HG03175 (cell line): Measurements from ENCODE around the gene RTN4RL1.

Source experiments
- ATAC-seq: cut with Tn5 transposase; IDR thresholded peaks from one replicate; pipeline ENCODE4 v1.9.1; 2021; ENCODE audit warnings: mild to moderate bottlenecking, moderate library complexity; ENCODE audit not compliant: unreplicated experiment

Gene RTN4RL1

DNA sequence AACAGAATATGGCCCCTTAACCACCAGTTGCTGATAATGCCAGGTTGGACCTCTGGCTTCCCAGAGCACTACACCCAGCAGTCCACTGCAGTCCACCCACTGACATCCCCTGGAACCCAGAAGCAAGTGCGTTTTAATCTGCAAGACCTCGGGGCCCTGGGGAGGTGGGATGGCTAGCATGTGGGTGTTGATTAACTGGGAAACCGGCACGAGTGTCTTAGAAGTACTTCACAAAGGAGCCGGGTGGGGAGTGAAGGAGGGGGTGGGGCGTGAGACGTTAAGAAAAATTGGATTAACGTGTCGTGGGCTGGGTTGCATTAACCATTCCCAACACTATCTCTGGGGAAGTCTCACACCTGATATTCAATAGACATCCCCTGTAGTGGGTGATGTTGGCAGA lies 23.7 kb upstream of the RTN4RL1 start:
- no peak for ATAC-seq

DNA sequence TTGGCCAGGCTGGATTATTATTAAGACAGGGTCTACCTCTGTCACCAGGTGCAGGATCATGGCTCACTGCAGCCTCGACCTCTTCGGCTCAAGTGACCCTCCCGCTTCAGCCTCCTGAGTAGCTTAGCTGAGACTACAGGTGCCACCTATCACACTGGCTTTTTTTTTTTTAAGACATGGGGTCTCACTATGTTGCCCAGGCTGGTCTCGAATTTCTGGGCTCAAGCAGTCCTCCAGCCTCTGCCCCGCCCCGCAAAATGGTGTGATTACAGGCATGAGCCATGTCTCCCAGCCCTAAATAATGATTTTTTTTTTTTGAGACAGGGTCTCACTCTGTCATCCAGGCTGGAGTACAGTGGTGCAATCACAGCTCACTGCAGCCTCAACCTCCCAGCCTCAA lies 22.5 kb upstream of the RTN4RL1 start:
- no peak for ATAC-seq

DNA sequence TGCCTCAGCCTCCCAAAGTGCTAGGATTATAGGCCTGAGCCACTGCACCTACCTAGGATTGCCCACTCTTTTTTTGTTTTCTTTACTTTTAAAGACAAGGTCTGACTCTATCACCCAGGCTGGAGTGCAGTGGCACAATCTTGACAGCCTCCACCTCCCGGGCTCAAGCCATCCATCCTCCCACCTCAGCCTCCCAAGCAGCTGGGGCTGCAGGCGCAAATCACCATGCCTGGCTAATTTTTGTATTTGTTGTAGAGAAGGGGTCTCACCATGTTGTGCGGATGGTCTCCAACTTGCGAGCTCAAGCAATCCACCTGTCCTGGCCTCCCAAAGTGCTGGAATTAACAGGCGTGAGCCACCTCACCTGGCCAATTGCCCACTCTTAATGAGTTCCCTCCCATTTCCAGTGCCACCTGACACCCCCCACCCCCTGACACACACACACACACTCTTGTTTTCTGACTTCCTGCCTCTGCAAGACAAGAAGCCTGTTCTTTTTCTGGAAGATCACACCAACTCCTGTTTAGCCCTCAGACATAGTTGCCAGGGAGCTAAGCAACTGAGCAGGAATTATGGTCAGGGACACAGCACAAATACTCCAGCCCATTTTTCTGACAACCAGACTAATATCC lies 19.2 kb upstream of the RTN4RL1 start:
- ATAC-seq: no peak

DNA sequence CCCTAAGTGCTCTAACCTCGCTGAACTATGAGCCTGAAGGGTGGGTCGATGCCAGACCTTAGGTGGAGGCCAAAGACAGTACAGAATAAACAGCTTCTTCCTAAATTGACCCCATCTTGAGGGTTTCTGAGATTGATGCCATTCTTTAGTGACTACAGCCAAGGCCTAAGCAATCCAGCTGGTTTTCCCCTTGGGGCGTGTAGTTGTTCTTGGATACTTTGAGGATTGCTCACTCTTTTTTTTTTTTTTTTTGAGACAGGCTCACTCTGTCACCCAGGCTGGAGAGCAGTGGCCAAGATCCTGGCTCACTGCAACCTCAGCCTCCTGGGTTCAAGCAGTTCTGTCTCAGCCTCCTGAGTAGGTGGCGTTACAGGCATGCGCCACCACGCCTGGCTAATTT lies 18.7 kb upstream of the RTN4RL1 start:
- no peak for ATAC-seq

DNA sequence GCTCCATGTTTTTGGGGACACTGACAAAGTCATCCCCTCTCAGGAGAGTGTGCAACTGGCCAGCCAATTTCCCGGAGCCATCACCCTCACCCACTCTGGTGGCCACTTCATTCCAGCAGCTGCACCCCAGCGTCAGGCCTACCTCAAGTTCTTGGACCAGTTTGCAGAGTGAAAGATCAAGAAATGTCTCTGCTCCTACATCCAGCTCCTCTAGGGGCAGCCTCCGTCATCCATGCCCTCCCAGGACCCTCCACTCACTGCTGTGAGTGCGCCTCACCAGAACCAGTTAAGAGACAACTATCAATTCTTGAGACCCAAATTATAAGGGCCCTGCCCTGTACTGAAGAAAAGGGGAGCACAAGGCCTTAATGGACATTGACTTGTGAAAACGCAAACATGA lies 17.8 kb upstream of the RTN4RL1 start:
- ATAC-seq: no peak

DNA sequence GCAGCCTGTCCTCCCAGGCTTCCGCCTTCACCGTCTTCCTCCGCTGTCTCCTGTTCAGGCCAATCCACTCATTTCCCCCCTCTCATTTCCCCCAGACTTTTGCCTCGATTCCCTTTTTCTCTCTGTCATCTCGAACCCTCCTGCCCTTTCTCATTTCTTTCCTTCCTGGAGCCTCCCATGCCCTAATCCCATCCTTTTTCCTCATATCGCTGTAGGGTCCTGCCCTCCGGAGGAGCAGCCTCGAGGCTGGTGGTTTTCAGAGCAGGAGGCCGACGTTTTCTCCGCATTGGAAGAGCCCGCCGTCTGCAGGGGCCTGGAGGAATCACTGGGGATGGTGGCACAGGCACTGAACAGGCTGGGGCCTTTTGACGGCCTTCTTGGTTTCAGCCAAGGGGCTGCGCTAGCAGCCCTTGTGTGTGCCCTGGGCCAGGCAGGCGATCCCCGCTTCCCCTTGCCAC lies 17.3 kb upstream of the RTN4RL1 start:
- ATAC-seq: no peak

DNA sequence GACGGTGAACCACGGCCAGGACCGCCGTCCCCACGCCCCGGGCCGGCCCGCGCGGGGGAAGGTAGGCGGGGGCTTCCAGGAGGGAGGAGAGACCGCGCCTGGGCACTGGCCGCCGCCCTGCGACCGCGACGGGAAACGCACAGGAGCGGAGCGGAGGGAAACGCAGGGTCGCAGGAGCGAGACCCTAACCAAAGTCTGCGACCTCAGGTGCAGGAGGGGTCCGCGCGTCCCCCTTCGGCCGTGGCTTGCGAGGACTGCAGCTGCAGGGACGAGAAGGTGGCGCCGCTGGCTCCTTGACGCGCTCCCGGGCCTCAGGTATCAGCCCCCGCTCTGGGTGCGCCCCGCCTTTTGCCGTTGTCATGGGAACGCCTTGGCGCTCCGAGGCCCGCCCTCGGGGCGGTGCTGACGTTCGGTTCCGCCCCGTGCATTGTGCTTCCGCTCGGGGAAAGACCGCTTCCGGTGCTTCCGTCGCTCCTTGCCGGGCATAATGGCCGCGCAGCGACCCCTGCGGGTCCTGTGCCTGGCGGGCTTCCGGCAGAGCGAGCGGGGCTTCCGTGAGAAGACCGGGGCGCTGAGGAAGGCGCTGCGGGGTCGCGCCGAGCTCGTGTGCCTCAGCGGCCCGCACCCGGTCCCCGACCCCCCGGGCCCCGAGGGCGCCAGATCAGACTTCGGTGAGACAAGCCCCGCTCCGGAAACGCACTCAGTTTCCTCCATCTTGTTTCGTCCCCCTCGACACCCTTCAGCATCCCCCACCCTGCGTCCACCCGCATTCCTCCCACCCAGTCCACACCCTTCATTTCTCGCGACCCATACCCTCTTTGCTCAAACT lies 16.6 kb upstream of the RTN4RL1 start, which contains the start of gene OVCA2:
Gene OVCA2, plus strand, starts transcription at position 462 of the 829 bp plus-strand sequence. Its CDS starts 26 bp downstream, at position 488.
- peak; percentile 90 for ATAC-seq

DNA sequence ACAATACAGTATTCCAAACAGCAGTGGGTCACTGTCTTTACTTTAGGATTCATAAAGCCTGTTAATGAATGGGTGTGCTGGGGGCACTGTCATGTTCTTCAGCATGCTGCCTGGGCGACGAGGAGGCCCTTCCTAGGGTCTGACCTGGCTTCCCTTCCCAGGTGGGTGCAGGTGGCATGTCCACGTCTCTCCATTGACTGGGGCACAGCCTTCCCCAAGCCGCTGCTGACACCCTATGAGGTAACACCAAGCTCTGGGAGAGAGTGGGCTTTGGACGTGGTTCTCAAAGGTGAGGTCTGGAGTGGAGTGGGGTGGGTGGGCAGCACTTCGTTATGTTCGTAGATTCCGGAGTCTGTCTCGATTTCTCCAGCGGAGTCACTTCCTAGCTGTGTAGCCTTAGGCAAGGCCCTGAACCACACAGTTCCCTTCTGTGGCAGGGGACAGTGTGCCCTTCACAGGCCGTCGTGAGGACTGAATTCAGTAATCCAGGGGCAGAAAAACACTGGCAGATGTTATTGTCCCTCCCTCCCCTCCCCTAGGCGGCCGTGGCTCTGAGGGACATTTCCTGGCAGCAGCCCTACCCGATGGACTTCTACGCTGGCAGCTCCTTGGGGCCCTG lies 15.9 kb upstream of the RTN4RL1 start:
- no peak for ATAC-seq

DNA sequence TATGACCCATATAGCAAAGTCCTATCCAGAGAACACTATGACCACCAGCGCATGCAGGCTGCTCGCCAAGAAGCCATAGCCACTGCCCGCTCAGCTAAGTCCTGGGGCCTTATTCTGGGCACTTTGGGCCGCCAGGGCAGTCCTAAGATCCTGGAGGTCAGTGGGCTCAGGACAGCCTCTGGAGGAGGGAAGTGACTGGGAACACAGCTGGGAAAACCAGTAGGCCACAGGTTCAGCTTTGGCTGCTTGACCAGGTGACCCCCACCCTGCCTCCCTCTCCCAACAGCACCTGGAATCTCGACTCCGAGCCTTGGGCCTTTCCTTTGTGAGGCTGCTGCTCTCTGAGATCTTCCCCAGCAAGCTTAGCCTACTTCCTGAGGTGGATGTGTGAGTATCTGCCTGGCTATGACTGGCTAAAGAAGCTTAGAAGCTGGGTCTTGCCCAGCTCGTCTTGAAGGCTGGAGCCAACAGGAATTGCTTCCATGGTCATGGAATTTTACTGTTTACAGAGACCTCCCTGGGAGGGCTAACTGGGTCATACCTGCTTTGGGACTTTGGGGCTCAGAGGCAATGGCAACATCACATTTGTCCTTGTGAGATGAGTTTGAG lies 15.2 kb upstream of the RTN4RL1 start:
- ATAC-seq: no peak

DNA sequence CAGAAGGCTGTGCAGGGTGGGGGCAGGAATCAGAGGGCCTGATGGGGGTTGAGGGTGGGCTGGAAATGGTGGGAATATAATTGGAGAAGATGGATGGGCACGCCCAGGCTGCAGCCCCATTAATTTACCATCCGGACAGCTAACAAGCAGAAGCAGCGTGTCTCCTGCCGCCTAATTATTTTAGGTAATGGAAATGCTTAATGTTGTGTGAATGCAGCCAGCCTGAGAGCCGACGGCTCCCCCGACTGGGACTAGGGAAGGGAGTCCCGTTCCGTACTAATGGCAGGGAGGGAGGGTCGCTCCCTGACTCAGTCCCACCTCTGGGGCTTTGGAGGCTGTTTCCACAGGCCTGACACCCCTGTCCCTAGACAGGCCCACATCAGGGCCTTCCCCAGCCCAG lies 12.0 kb upstream of the RTN4RL1 start:
- no peak for ATAC-seq

DNA sequence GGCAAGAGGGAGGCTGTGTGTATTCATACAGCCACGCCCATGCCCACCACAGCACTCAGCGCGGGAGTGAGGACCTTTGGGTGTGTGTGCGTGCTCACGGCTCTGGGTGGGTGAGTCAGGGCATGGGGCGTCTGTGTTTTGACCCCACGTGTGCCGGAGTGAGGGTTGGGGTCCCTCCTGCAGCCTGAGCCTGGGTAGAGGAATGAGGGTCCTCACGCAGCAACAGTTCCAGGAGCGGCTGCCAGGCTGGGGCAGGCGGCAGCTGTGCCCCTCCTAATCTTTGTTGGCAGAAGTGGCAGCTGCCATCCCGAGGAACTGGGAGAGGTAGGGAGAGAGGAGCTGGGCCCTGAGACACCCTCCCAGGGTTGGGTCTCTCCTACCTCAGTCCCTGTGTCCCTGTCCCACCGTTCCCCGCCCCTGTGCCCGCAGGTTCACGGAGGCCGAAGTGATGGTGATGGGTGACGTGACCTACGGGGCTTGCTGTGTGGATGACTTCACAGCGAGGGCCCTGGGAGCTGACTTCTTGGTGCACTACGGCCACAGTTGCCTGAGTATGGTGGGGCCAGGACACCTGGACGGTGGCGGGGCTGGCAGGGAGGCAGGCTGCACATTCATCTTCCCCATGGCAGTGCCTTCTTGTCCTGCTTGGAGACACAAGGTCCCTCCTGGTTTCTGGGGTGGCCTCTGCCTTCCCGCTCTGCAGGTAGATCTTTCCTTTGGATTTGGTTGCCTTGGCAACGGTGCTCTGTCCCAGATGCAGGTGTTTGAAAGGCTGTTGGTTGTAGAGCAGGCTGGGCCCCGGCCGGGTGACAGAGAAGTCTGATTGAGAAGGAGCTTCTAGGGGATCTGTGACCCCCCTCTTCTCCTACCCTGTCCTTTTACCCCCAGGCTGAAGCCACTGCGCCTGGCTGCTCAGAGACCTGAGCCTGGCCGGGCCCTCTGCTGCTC lies 10.7 kb upstream of the RTN4RL1 start:
- no peak for ATAC-seq

DNA sequence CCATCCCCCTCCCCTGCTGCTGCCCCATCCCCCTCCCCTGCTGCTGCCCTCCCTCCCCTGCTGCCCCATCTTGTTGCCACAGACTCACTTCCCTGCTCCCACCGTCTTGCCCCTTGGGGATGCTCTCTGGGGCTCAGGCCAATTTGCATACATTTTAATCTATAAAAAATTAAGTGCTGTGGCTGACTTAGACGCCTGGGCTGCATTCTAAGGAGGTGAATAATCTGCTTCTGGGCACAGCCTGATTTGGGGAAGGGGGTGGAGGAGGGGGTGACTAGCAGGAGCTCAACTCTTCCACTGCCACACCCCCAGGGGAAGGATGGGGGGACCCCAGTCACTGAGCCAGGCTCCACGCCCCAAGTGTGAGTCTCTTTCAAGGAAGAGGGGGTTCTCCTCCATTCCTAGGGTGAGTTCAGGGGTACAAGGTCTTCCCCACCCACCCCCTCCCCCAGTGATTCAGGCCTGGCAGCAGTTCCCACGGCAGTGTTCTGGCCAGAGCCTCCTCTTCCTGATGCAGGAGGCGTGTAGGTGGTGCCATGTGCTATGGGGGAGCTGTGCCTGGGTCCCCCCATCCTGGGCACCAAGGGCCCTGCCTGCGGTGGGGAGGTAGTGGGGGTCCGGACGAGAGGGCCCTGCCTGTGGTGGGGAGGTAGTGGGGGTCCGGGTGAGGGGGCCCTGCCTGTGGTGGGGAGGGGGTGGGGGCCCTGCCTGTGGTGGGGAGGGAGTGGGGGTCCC lies 9.8 kb upstream of the RTN4RL1 start:
- no peak for ATAC-seq

DNA sequence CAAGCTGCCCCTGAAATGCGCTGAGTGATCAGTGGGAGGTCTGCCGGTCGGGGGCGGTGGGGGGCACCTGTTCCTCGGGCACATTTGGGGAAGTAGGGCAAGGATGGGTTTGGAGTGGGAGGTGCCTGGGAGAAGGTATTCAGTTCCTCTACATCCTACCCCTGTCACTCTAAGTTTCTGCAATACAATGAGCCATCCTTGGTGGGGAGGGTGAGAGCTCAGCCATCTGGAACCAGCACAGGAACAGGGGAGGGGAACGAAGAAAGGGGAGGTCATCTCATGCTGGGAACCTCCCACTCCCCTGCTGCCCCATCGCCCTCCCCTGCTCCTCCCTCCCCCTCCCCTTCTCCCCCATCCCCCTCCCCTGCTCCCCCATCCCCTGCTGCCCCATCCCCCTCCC lies 9.0 kb upstream of the RTN4RL1 start:
- no peak for ATAC-seq

DNA sequence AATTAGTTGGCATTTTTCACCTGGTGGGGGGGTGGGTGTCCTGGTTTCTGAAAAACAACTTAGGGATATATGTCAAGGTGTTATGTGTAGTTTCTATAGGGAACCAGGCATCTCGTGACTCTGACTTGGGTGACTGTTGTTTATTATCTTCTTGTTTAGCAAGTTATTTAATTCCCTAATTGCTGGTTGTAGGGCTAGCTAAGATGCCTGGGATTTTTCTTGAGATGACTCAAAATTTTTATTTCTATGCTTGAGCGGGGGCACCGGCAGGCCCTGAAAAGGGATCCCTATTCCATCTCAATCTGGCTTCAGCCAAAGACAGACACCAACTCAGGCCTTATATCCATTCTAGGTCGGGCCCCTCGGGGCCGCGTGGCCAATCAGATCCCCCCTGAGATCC lies 8.0 kb upstream of the RTN4RL1 start:
- ATAC-seq: no peak

DNA sequence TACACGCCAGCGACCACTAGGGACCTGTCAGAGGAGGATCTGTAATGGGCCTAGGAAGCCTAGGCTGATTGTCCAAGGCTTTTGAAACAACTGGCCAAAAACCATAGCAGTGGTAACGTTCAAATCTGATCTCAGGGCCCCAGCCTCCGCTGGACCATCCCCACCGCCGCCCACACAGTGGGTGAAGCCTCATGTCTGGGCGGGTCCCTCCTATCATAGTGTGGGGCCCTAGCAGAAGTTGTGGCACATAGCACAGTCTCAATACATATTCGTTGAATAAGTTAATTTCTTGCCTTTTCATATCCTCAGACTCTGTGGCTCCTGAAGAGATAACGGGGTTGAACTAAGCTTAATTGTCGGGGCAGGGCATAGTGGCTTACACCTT lies 5.6 kb upstream of the RTN4RL1 start:
- peak; percentile 24 for ATAC-seq

DNA sequence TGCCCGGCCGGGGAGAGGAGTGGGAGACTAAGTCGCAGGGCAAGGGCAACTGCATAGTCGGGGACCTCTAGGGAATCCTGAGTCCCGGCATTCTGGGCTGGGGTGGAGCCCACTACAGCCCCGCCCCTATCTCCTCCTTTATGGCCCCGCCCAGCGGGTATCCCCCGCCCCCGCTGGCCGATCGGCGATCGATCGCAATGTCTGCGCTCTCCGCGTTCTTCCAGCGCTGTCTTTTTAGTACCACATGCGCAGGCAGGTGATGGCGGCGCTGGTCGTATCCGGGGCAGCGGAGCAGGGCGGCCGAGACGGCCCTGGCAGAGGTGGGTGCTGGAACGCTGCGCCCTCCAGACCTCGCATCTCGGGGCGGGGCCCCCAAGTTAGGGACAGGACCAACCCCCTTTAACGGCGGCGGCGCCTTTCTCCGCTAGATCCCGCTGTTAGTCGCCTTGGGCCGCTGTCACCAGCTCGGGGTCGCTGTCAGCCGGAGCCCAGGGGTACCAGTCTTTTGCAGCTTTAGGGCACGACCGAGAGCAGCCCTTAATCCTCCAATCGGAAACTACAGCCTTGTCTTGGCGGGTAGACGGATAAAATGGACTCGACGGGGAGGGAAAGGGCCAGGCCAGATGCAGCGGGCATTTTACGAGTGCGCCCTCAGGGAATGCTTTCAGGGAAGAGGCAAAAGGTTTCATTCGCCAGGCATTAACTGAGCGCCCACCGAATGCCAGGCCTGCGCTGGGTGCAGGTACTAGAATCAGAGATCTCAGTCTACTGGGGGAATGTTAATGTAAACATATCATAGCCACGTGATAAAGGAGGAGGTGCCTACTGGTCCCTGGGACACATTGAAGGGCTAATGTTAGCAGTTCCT lies 5.0 kb upstream of the RTN4RL1 start, which contains the start of gene DPH1:
Gene DPH1, plus strand, starts transcription at position 243 of the 868 bp plus-strand sequence. Its CDS starts 17 bp downstream, at position 260.
- ATAC-seq: peak; percentile 69

DNA sequence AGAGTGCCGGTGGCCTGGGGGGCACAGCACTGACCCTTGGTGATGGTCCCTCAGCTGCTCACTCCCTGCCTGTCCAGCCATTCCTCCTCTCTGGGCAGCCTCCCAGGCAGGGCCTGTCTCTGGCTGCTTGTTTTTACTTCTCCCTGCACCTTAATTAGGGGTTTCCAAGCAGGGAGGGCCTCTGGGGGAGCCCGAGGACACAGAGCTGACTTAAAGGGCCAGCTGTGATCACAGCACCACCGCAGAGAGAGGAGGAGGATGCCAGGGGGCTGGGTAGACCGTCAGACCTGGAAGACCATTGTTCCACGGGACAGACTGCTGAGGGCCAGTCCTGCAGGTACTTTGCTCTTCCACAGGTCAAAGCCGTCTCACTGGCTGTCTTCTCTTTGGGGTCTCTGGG lies 3.6 kb upstream of the RTN4RL1 start:
- no peak for ATAC-seq

DNA sequence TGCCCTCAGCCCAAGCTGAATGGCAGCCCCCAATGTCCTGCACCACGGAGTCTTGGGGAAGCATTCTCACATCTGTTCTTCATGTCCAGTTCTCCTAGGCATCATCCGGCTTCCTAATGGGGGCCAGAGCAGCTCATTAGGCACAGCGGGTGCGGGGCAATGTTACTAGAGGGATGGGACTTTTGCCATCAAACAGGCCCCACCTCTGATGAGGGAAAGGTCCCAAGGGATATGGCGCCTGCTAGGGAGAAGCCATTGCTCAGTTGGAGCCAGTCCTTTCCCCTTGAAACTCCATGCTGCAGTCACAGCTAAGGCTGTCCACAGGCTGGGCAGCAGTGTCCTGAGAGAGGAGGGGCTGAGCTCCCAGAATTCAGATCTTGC lies 3.1 kb upstream of the RTN4RL1 start:
- no peak for ATAC-seq
